ENCODE data around the gene TBC1D20.

DNA sequence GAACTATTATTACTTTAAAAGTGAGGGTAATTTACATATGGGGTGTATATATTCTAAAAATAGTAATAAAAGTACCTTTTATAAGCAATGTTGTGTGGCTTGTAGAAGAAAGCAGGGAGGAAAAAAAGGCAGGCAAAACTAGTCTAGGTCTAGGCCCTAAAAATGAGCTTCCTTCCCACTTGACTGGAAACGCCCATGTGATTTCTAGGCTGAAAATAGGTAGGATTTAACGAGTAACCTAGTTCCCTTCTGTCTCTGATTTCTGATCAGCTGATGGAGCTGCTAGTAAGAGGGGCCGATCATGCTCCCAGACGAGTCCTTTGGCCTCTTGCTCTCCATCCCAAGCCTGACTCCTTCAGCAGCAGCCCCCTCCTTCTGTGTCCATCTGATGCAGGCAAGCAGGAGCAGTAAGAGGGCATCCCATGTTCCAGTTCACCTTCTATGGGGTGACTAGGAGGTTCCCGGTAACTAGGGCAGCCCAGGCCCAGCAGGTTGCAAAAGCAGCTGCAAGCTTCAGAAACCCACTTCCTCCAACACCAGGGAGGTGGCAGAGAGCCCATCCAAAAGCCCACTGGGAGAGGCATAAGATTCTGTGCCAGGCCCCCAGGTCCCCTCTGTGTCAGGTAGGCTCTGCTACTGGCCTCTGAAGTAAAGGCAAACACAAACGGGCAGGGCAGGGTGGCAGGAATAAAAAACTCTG, 24.4 kb downstream of the TBC1D20 start:
- TF ChIP-seq EZH2 (IDR thresholded peaks at IDR 0.05; ENCODE audit: insufficient read depth, poor library complexity, severe bottlenecking) (no peak), EZH2phosphoT487 (IDR thresholded peaks at IDR 0.05; ENCODE audit: insufficient read depth, low read depth) (no peak)

All from GM23248 (cell line).